K562 (cell line): Measurements from ENCODE around the gene NMUR2. TPM values are rescaled to one million over a fixed set of nuclear protein-coding genes. Genes with fewer than 3 reads are reported as not detected.

Source experiments
- ATAC-seq: fragments of 200-7000 bp; cut with Tn5 transposase; 3 replicates; pipeline ENCODE4 v1.9.1; 2020; ENCODE audit warnings: moderate library complexity
- BruUV-seq: library from RNA; stranded (reverse); fragments of 400-500 nt; replicated peaks from 2 replicates; lab custom pipeline; 2021; lab: Mats Ljungman, UMichigan
- CTCF ChIA-PET: fragments of 300-600 bp; formaldehyde crosslinking; extraction: SDS; loops from one replicate; lab custom pipeline; 2021; ENCODE audit warnings: low intra/inter-chr PET ratio; lab: Yijun Ruan, JAX
- POLR2A ChIA-PET: fragments of 300-600, 350-650 bp; sonication (Branson Sonifier 250); formaldehyde crosslinking; extraction: SDS; loops from one replicate; lab custom pipeline; 2021; ENCODE audit warnings: antibody characterized with exemption, inconsistent platforms; lab: Yijun Ruan, JAX
- DNase-seq, 4 experiments: peaks; one replicate each; pipeline versions ENCODE4 v3.0.0 to v3.0.0-alpha.2; 2011 to 2018; ENCODE audit warnings: low spot score in 3 of 4, mixed read lengths in 3 of 4; ENCODE audit errors: extremely low read depth in 1 of 4
- FAIRE-seq: peaks from 2 replicates; lab custom pipeline; 2011; peaks lifted over from hg19 to GRCh38; lab: Jason Lieb, UNC
- H2AFZ ChIP-seq: 2 replicates; pipeline ENCODE4 v1.6.0; 2011; ENCODE audit warnings: low read depth, low read length, control low read depth, inconsistent platforms
- H3K27ac ChIP-seq: fragments of 200-600 bp; 3 replicates; pipeline ENCODE4 v1.8.0; 2011; ENCODE audit warnings: low read depth, mild to moderate bottlenecking, control low read depth, inconsistent platforms, low read length, moderate library complexity, mixed read lengths; ENCODE audit errors: extremely low read depth
- H3K27me3 ChIP-seq, 2 experiments: fragments of 300-600 bp in 1 of 2; 2 replicates in 1 of 2; 3 replicates in 1 of 2; pipeline versions ENCODE4 v1.6.0 to v1.8.0; 2011; ENCODE audit warnings: inconsistent platforms in 2 of 2, low read length in 2 of 2, mild to moderate bottlenecking in 1 of 2, mixed read lengths in 1 of 2, moderate library complexity in 1 of 2; ENCODE audit not compliant: control insufficient read depth in 2 of 2, insufficient read depth in 2 of 2
- H3K36me3 ChIP-seq: fragments of 300-600 bp; 3 replicates; pipeline ENCODE4 v1.8.0; 2011; ENCODE audit warnings: mild to moderate bottlenecking, low read length, inconsistent platforms; ENCODE audit not compliant: control insufficient read depth, insufficient read depth
- H3K4me1 ChIP-seq, 2 experiments: fragments of 200-600 bp in 1 of 2; replicated peaks in 1 of 2; 2 replicates in 1 of 2; 3 replicates in 1 of 2; pipeline versions ENCODE4 v1.5.1 to v1.8.0; 2011; ENCODE audit warnings: inconsistent platforms in 2 of 2, low read length in 2 of 2, mild to moderate bottlenecking in 1 of 2, mixed read lengths in 1 of 2, moderate library complexity in 1 of 2; ENCODE audit not compliant: control insufficient read depth in 2 of 2, insufficient read depth in 2 of 2
- H3K4me2 ChIP-seq: 2 replicates; pipeline ENCODE4 v1.6.1; 2011; ENCODE audit warnings: low read length, control low read depth, inconsistent platforms, mixed read lengths; ENCODE audit not compliant: insufficient read depth
- H3K4me3 ChIP-seq: fragments of 200-600 bp; sonication (generic), shearing (Covaris generic); 2 replicates; pipeline ENCODE4 v1.5.1; 2016; ENCODE audit warnings: control low read depth, inconsistent platforms
- H3K79me2 ChIP-seq: fragments of 200-600 bp; 3 replicates; pipeline ENCODE4 v1.8.0; 2011; ENCODE audit warnings: low read length, inconsistent platforms; ENCODE audit not compliant: control insufficient read depth, insufficient read depth
- H3K9ac ChIP-seq, 2 experiments: 2 replicates each; pipeline versions ENCODE4 v1.6.0 to v1.6.1; 2011; ENCODE audit warnings: low read depth in 2 of 2, low read length in 2 of 2, control low read depth in 1 of 2, inconsistent platforms in 1 of 2, mild to moderate bottlenecking in 1 of 2, mixed read lengths in 1 of 2; ENCODE audit not compliant: insufficient read depth in 1 of 2
- H3K9me1 ChIP-seq: one replicate; pipeline ENCODE4 v1.6.0; 2011; ENCODE audit warnings: inconsistent platforms, mild to moderate bottlenecking, low read length, moderate library complexity; ENCODE audit not compliant: control insufficient read depth, insufficient read depth
- H3K9me3 ChIP-seq: replicated peaks from 2 replicates; pipeline ENCODE4 v1.5.1; 2011; ENCODE audit warnings: low read depth, low read length, inconsistent platforms; ENCODE audit not compliant: control insufficient read depth, insufficient read depth
- H4K20me1 ChIP-seq: replicated peaks from 2 replicates; pipeline ENCODE4 v1.6.1; 2011; ENCODE audit warnings: low read length, inconsistent platforms, mixed read lengths; ENCODE audit not compliant: control insufficient read depth, insufficient read depth
- ELF2 ChIP-seq: fragments of 250-450 bp; sonication (Bioruptor Pico); IDR thresholded peaks from 2 replicates; pipeline ENCODE4 v1.5.0; 2021; ENCODE audit warnings: mild to moderate bottlenecking
- HIVEP1 ChIP-seq: fragments of 250-450 bp; sonication (Bioruptor Pico); IDR thresholded peaks from 2 replicates; pipeline ENCODE4 v1.4.0; 2020; ENCODE audit warnings: mild to moderate bottlenecking
- IFI16 ChIP-seq: fragments of 250-450 bp; sonication (Bioruptor Pico); IDR thresholded peaks from 2 replicates; pipeline ENCODE4 v2.1.2; 2022; ENCODE audit warnings: mild to moderate bottlenecking, inconsistent platforms
- MBD2 ChIP-seq: sonication (generic); IDR thresholded peaks from 2 replicates; pipeline ENCODE4 v1.6.1; 2016; ENCODE audit warnings: low read depth, borderline replicate concordance
- MCM7 ChIP-seq, 2 experiments: fragments of 450-650 bp; IDR thresholded peaks; 2 replicates each; pipeline ENCODE4 v1.6.1; 2016 to 2018
- NCOA1 ChIP-seq: fragments of 450-650 bp; IDR thresholded peaks from 2 replicates; pipeline ENCODE4 v1.6.1; 2016; ENCODE audit warnings: low read depth
- SIN3A ChIP-seq, 2 experiments: fragments of 150-350 bp in 1 of 2; IDR thresholded peaks; 2 replicates each; pipeline ENCODE4 v1.6.1; 2011 to 2016; ENCODE audit warnings: borderline replicate concordance in 2 of 2, low read depth in 2 of 2, low read length in 2 of 2, mild to moderate bottlenecking in 2 of 2, moderate library complexity in 2 of 2; ENCODE audit not compliant: control insufficient read depth in 1 of 2
- SIRT6 ChIP-seq: IDR thresholded peaks from one replicate; pipeline ENCODE4 v1.6.1; 2012; ENCODE audit warnings: low read depth, mild to moderate bottlenecking, control low read depth, inconsistent platforms, low read length, moderate library complexity
- SMAD3 ChIP-seq: fragments of 450-650 bp; formaldehyde crosslinking; conservative IDR thresholded peaks from 2 replicates; pipeline ENCODE4 v1.4.0; 2020; ENCODE audit warnings: mild to moderate bottlenecking
- SMARCA5 ChIP-seq: fragments of 450-650 bp; IDR thresholded peaks from 2 replicates; pipeline ENCODE4 v1.6.1; 2016
- SRSF7 ChIP-seq: fragments of 200-400 bp; formaldehyde crosslinking; optimal IDR thresholded peaks from 2 replicates; pipeline ENCODE3; 2017; ENCODE audit warnings: mild to moderate bottlenecking, low read depth, low read length
- ZBTB8A ChIP-seq: fragments of 450-650 bp; IDR thresholded peaks from 2 replicates; pipeline ENCODE4 v1.6.1; 2018; ENCODE audit warnings: mild to moderate bottlenecking, moderate library complexity; ENCODE audit not compliant: partially characterized antibody
- ZNF354B ChIP-seq: fragments of 250-450 bp; sonication (Bioruptor Pico); IDR thresholded peaks from 2 replicates; pipeline ENCODE4 v1.4.0; 2020
- ZSCAN32 ChIP-seq: fragments of 450-650 bp; formaldehyde crosslinking; IDR thresholded peaks from 2 replicates; pipeline ENCODE4 v1.4.0; 2020; ENCODE audit warnings: mild to moderate bottlenecking, moderate library complexity
- WGBS: fragments of 100-300 bp; shearing (Covaris generic); methylation state at CpG from one replicate; pipeline ENCODE4 v1.1.6; 2016; ENCODE audit warnings: low coverage, mixed read lengths; ENCODE audit not compliant: insufficient coverage; ENCODE audit errors: missing lambda C conversion rate; 5-methylcytosine and 5-hydroxymethylcytosine counted together
- in situ Hi-C: fragments of 300-500 bp; cut with MboI; formaldehyde crosslinking; loops from 4 replicates; pipeline ENCODE4 v1.15.0; 2018; ENCODE audit warnings: inconsistent platforms, mixed read lengths
- intact Hi-C: fragments of 100-400 bp; cut with micrococcal nuclease; formaldehyde crosslinking; loops from 2 replicates; pipeline ENCODE4 v1.14.2; 2022
- polyA plus RNA-seq, 8 experiments: library from polyadenylated mRNA; depleted of rRNA in 4 of 8; stranded (reverse) in 5 of 8; unstranded in 3 of 8; fragments of >200 nt; fragmentation: Nextera tagmentation in 2 of 8; fragmentation: Illumina TruSeq in 1 of 8; extraction: Ambion mirVana in 2 of 8; extraction: Trizol in 1 of 8; gene quantifications; 2 replicates each; pipeline versions ENCODE4 v1.2.1 to v1.2.3, GENCODE V29; 2011 to 2014; ENCODE audit warnings: inconsistent platforms in 1 of 8, missing spikeins in 1 of 8
- total RNA-seq, 7 experiments: library from RNA; depleted of rRNA in 6 of 7; stranded (reverse); fragments of >200 nt in 6 of 7; fragmentation: Illumina TruSeq in 2 of 7; extraction: Trizol in 2 of 7; gene quantifications; 2 replicates each; pipeline versions ENCODE4 v1.2.1 to v1.2.3, GENCODE V29; 2011 to 2021; ENCODE audit warnings: low replicate concordance in 1 of 7
- TF ChIP-seq, protein P1 (sequence below): fragments of 200-800 bp; sonication (Bioruptor generic); IDR thresholded peaks from 2 replicates; pipeline ENCODE4 v1.6.1; 2017; ENCODE audit warnings: missing genetic modification characterization, missing compliant biosample characterization
- TF ChIP-seq, protein P2 (sequence below): fragments of 450-650 bp; formaldehyde crosslinking; IDR thresholded peaks from 2 replicates; pipeline ENCODE4 v1.4.0; 2020; ENCODE audit warnings: mild to moderate bottlenecking, moderate library complexity

NMUR2 gene
- total and polyA plus RNA-seq, 9 of the 15 experiments (the other 6 are each of a cell fraction or from before 2014, with no cell fraction given), result not detected

DNA sequence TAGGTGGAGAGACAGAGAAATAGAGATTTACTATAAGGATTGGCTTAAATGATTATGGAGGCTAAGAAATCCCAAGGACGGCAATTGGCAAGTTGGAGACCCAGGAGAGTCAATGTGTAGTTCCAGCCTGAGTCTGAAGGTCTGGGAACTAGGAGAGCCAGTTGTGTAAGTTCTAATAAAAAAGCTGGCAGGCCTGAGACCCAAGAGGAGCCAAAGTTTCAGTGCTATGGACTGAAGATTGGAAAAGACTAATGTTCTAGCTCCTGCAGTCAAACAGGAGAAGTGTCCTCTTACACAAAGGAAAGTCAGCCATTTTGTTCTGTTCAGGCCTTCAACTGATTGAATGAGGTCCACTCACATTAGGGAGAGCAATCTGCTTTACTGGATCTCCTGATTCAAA is 50.0 kb downstream of the NMUR2 start:
- no peaks in the 10 kb centered on the region for H3K27me3 ChIP-seq
- in situ Hi-C loops (no loop called here), intact Hi-C loops (no loop called here)
- TF ChIP-seq SRSF7 (no peak), SIN3A (IDR thresholded peaks at IDR 0.05; ENCODE audit: borderline replicate concordance in 2 of 2, control insufficient read depth in 1 of 2, low read depth in 2 of 2, low read length in 2 of 2) (no peak), MBD2 (no peak), ZNF354B (CRISPR knock-in tag) (no peak), SMARCA5 (no peak), SIRT6 (no peak), ZSCAN32 (CRISPR knock-in tag) (no peak), ZBTB8A (no peak)
- no peaks in the 10 kb centered on the region for H3K4me1 ChIP-seq
- no peak overlapping the region for H3K4me3 ChIP-seq
- no peak overlapping the region for H3K4me2 ChIP-seq
- no peaks in the 10 kb centered on the region for H3K9me1 ChIP-seq
- no TSS peak for BruUV-seq
- no peaks in the 10 kb centered on the region for H3K36me3 ChIP-seq
- DNase-seq (no peak), FAIRE-seq (no peak), ATAC-seq (no peak)
- no peak overlapping the region for H3K9ac ChIP-seq
- CTCF ChIA-PET, result no interaction called here
- POLR2A ChIA-PET, result no interaction called here
- no peaks in the 10 kb centered on the region for H3K9me3 ChIP-seq
- no peak overlapping the region for H3K27ac ChIP-seq
- no peak overlapping the region for H2AFZ ChIP-seq
- WGBS, result 13% methylated on average over 1 of the region's 1 CpG
- H3K79me2 ChIP-seq, result no peaks in the 10 kb centered on the region
- H4K20me1 ChIP-seq, result no peaks in the 10 kb centered on the region

DNA sequence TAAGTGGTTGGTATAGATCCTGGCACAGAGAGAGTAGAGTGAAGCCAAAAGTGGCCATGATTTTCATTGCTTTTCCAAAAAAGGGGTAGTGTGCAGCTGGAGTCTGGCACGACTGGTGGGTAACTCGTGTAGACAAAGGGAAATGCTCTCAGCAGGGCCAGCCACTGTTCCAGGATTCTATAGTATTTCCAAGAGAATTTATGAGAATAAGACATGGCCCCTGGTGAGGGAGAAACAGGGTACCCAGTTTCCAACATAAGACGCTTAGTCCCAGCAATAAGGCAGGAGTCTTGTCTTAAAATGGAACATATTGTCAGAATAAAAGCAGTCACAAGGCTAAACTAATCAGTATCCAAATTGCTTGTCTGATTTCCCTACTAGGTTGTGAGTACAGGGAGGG is 52.1 kb downstream of the NMUR2 start:
- intact Hi-C loops, result no loop called here
- CTCF ChIA-PET, result no interaction called here
- TF ChIP-seq IFI16 (CRISPR knock-in tag) (no peak), ELF2 (CRISPR knock-in tag) (no peak), HIVEP1 (CRISPR knock-in tag) (no peak), SMAD3 (CRISPR knock-in tag) (no peak), MCM7 (IDR thresholded peaks at IDR 0.05) (no peak), NCOA1 (no peak)
- TF ChIP-seq, protein P1, sequence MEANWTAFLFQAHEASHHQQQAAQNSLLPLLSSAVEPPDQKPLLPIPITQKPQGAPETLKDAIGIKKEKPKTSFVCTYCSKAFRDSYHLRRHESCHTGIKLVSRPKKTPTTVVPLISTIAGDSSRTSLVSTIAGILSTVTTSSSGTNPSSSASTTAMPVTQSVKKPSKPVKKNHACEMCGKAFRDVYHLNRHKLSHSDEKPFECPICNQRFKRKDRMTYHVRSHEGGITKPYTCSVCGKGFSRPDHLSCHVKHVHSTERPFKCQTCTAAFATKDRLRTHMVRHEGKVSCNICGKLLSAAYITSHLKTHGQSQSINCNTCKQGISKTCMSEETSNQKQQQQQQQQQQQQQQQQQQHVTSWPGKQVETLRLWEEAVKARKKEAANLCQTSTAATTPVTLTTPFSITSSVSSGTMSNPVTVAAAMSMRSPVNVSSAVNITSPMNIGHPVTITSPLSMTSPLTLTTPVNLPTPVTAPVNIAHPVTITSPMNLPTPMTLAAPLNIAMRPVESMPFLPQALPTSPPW (CRISPR knock-in tag), result no peak
- TF ChIP-seq, protein P2, sequence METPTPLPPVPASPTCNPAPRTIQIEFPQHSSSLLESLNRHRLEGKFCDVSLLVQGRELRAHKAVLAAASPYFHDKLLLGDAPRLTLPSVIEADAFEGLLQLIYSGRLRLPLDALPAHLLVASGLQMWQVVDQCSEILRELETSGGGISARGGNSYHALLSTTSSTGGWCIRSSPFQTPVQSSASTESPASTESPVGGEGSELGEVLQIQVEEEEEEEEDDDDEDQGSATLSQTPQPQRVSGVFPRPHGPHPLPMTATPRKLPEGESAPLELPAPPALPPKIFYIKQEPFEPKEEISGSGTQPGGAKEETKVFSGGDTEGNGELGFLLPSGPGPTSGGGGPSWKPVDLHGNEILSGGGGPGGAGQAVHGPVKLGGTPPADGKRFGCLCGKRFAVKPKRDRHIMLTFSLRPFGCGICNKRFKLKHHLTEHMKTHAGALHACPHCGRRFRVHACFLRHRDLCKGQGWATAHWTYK, result no peak

More for the DNA sequence above, 52.1 kb downstream of the NMUR2 start:
- no peak overlapping the region for H3K4me3 ChIP-seq
- H3K27me3 ChIP-seq, result no peaks in the 10 kb centered on the region
- FAIRE-seq (no peak), DNase-seq (no peak), ATAC-seq (no peak)
- no TSS peak for BruUV-seq
- no peak overlapping the region for H3K27ac ChIP-seq
- in situ Hi-C loops, result no loop called here
- no peaks in the 10 kb centered on the region for H3K79me2 ChIP-seq
- no peaks in the 10 kb centered on the region for H3K4me1 ChIP-seq
- POLR2A ChIA-PET, result no interaction called here
- H4K20me1 ChIP-seq, result no peaks in the 10 kb centered on the region
- no peak overlapping the region for H3K9ac ChIP-seq
- H2AFZ ChIP-seq, result no peak overlapping the region
- no peaks in the 10 kb centered on the region for H3K9me3 ChIP-seq
- H3K9me1 ChIP-seq, result no peaks in the 10 kb centered on the region
- no peaks in the 10 kb centered on the region for H3K36me3 ChIP-seq
- H3K4me2 ChIP-seq, result no peak overlapping the region
- WGBS, result 2% methylated on average over 3 of the region's 3 CpGs
